Mesendoderm (in vitro differentiated cells): Measurements from ENCODE around the gene MED16.
"Not testable (repeated sequence)": the region's sequence is repeated elsewhere in the genome, so short reads cannot be mapped to it uniquely, and the experiment has no call there.

Experiments
- DNase-seq: peaks from one replicate; pipeline ENCODE4 v3.0.0; 2013
- H2AK5ac ChIP-seq: 2 replicates; pipeline ENCODE4 v1.6.1; 2013; ENCODE audit warnings: low read length, inconsistent platforms
- H2BK120ac ChIP-seq: 2 replicates; pipeline ENCODE4 v1.6.1; 2013; ENCODE audit warnings: low read depth, mild to moderate bottlenecking, low read length, moderate library complexity, mixed read lengths
- H2BK15ac ChIP-seq: replicated peaks from 2 replicates; pipeline ENCODE4 v1.6.1; 2013; ENCODE audit warnings: low read depth, mild to moderate bottlenecking, moderate library complexity
- H2BK5ac ChIP-seq: 2 replicates; pipeline ENCODE4 v1.6.1; 2013; ENCODE audit warnings: low read length, inconsistent platforms
- H3K18ac ChIP-seq: 2 replicates; pipeline ENCODE4 v1.6.1; 2013; ENCODE audit warnings: mild to moderate bottlenecking, low read length, mixed read lengths
- H3K23ac ChIP-seq: one replicate; pipeline ENCODE4 v1.6.1; 2013; ENCODE audit warnings: low read length
- H3K27ac ChIP-seq: 2 replicates; pipeline ENCODE4 v1.5.1; 2013; ENCODE audit warnings: low read depth, mild to moderate bottlenecking, inconsistent platforms, low read length, moderate library complexity
- H3K27me3 ChIP-seq: 2 replicates; pipeline ENCODE4 v1.6.1; 2013; ENCODE audit warnings: low read length, control low read depth, mild to moderate bottlenecking, inconsistent platforms; ENCODE audit not compliant: insufficient read depth, poor library complexity
- H3K36me3 ChIP-seq: 2 replicates; pipeline ENCODE4 v1.6.1; 2013; ENCODE audit warnings: low read length, inconsistent platforms; ENCODE audit not compliant: control insufficient read depth, insufficient read depth
- H3K4ac ChIP-seq: one replicate; pipeline ENCODE4 v1.6.1; 2013; ENCODE audit warnings: low read depth, mild to moderate bottlenecking, low read length, moderate library complexity
- H3K4me1 ChIP-seq: 2 replicates; pipeline ENCODE4 v1.6.1; 2013; ENCODE audit warnings: low read depth, low read length, inconsistent platforms; ENCODE audit not compliant: control insufficient read depth
- H3K4me2 ChIP-seq: 2 replicates; pipeline ENCODE4 v1.6.1; 2013; ENCODE audit warnings: low read length
- H3K4me3 ChIP-seq: 2 replicates; pipeline ENCODE4 v1.5.1; 2013; ENCODE audit warnings: mild to moderate bottlenecking, low read length
- H3K56ac ChIP-seq: one replicate; pipeline ENCODE4 v1.6.1; 2013; ENCODE audit warnings: low read length
- H3K79me1 ChIP-seq: 2 replicates; pipeline ENCODE4 v1.6.1; 2013; ENCODE audit warnings: low read length, inconsistent platforms
- H3K79me2 ChIP-seq: 2 replicates; pipeline ENCODE4 v1.6.1; 2013; ENCODE audit warnings: mild to moderate bottlenecking, low read length; ENCODE audit not compliant: control insufficient read depth, insufficient read depth
- H3K9ac ChIP-seq: 2 replicates; pipeline ENCODE4 v1.6.1; 2013; ENCODE audit warnings: low read length, inconsistent platforms
- H4K5ac ChIP-seq: one replicate; pipeline ENCODE4 v1.6.1; 2013; ENCODE audit warnings: low read length
- H4K8ac ChIP-seq: one replicate; pipeline ENCODE4 v1.6.1; 2013; ENCODE audit warnings: low read depth, mild to moderate bottlenecking, control low read depth, low read length, moderate library complexity
- WGBS: extraction: QIAGEN DNeasy Blood & Tissue Kit; methylation state at CpG from one replicate; pipeline ENCODE4 v1.1.7; 2013; ENCODE audit warnings: low lambda C conversion rate, missing lambda C conversion rate; ENCODE audit not compliant: insufficient coverage; ENCODE audit errors: extremely low coverage; 5-methylcytosine and 5-hydroxymethylcytosine counted together

MED16 gene

DNA sequence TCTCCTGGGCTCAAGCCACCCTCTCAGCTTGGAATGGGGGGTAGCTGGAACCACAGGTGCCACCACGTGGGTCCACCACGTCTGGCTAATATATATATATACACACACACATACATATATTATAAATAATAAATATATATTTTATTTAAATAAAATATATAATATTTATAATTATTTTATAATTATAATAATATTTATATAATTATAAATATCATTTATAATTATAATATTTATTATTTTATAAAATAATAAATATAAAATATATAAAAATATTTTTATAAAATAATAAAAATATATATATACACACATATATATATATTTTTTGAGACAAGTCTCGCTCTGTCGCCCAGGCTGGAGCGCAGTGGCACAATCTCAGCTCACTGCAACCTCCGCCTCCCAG is 38.4 kb downstream of the MED16 start:
- Histone ChIP-seq H2BK120ac (no peak overlapping the region), H3K9ac (no peak overlapping the region), H3K27ac (no peak overlapping the region), H3K4me2 (no peak overlapping the region), H3K79me2 (no peaks in the 10 kb centered on the region), H2AK5ac (no peak overlapping the region), H3K56ac (no peak overlapping the region), H4K8ac (no peak overlapping the region), H3K23ac (no peak overlapping the region), H3K79me1 (no peaks in the 10 kb centered on the region), H3K27me3 (no peaks in the 10 kb centered on the region), H3K4ac (no peak overlapping the region), H3K36me3 (no peaks in the 10 kb centered on the region), H3K4me1 (no peaks in the 10 kb centered on the region), H2BK5ac (no peak overlapping the region), H2BK15ac (no peak overlapping the region), H4K5ac (no peak overlapping the region), H3K4me3 (no peak overlapping the region), H3K18ac (no peak overlapping the region)
- no peak for DNase-seq
- no CpG with 5 or more reads among the region's 6 CpGs for WGBS

DNA sequence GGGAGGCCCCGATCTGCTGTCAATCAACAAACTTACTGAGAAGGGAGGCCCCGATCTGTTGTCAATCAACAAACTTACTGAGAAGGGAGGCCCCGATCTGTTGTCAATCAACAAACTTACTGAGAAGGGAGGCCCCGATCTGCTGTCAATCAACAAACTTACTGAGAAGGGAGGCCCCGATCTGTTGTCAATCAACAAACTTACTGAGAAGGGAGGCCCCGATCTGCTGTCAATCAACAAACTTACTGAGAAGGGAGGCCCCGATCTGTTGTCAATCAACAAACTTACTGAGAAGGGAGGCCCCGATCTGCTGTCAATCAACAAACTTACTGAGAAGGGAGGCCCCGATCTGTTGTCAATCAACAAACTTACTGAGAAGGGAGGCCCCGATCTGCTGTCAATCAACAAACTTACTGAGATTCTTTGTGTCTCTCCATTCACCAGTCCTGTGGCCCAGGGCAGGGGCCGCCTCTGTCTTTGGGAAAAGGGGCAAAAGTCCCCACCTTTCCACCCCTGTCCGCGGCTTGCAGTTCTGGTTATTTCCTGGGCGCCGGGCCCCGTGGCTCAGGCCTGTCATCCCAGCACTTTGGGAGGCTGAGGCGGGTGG is 39.3 kb downstream of the MED16 start:
- H3K36me3 ChIP-seq, H3K4ac ChIP-seq, H3K56ac ChIP-seq, H2BK5ac ChIP-seq, H3K27ac ChIP-seq, DNase-seq, H2BK120ac ChIP-seq, H4K8ac ChIP-seq, H2AK5ac ChIP-seq, H3K4me2 ChIP-seq, H3K9ac ChIP-seq, H2BK15ac ChIP-seq, H4K5ac ChIP-seq, H3K79me1 ChIP-seq, H3K79me2 ChIP-seq, H3K27me3 ChIP-seq, H3K4me1 ChIP-seq, H3K18ac ChIP-seq, H3K23ac ChIP-seq, H3K4me3 ChIP-seq: not testable (repeated sequence)
- no CpG with 5 or more reads among the region's 17 CpGs for WGBS

DNA sequence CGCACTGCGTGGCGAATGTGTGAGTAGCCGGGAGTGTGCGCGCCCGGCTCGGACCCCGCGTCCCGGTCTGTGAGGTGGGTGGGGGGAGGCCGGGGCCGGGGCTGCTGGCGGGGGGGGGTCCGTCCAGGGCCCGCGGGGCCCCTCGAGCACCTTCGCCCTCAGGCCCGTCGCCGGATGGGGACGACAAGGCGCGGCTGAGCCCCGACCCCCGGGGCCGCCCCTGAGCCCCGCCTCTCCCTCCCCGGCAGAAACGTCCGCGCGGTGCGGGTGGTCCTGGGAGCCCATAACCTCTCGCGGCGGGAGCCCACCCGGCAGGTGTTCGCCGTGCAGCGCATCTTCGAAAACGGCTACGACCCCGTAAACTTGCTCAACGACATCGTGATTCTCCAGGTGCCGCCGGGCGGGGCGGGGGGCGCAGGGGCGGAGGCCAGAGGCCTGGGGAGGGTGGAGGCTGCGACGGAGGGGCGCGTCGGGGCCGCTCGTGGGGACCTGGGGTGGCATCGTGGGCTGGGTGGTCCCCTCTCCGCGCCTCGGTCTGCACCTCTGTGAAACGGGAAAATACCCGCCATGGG is 39.9 kb downstream of the MED16 start:
- Histone ChIP-seq H3K79me2 (no peaks in the 10 kb centered on the region), H3K4me3 (no peak overlapping the region), H3K79me1 (no peaks in the 10 kb centered on the region), H4K5ac (no peak overlapping the region), H3K4me1 (no peaks in the 10 kb centered on the region), H4K8ac (no peak overlapping the region), H2AK5ac (no peak overlapping the region), H3K9ac (no peak overlapping the region), H2BK120ac (no peak overlapping the region), H3K27ac (no peak overlapping the region), H2BK15ac (no peak overlapping the region), H3K36me3 (no peaks in the 10 kb centered on the region), H3K56ac (no peak overlapping the region), H2BK5ac (no peak overlapping the region), H3K27me3 (no peaks in the 10 kb centered on the region), H3K4ac (no peak overlapping the region), H3K18ac (no peak overlapping the region), H3K4me2 (no peak overlapping the region), H3K23ac (no peak overlapping the region)
- DNase-seq = no peak
- no CpG with 5 or more reads among the region's 67 CpGs for WGBS

DNA sequence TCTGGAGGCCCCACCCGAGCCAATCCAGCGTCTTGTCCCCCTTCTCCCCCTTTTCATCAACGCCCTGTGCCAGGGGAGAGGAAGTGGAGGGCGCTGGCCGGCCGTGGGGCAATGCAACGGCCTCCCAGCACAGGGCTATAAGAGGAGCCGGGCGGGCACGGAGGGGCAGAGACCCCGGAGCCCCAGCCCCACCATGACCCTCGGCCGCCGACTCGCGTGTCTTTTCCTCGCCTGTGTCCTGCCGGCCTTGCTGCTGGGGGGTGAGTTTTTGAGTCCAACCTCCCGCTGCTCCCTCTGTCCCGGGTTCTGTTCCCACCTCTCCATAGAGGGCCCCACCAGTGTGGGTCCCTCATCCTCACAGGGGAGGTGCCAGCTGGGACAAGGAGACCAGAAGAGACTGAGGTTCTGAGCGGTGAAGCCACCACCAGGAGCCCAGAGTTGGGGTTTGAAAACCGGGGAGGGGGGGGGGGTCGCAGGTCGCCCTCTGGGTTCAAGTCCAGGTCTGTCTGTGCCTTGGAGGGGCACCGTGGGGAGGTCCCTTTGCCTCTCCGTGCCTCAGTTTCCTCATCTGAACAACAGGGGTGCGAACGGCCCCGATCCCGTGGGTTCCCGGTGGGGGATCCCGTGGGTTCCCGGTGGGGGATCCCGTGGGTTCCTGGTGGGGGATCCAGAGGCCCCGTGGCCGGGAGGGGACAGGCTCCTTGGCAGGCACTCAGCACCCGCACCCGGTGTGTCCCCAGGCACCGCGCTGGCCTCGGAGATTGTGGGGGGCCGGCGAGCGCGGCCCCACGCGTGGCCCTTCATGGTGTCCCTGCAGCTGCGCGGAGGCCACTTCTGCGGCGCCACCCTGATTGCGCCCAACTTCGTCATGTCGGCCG is 40.6 kb downstream of the MED16 start, which contains the start of gene ELANE:
Gene ELANE (plus strand): TSS at position 168 of the 878 bp plus-strand sequence. CDS start 26 bp downstream, at position 194.
- Histone ChIP-seq H2AK5ac (no peak within 1 kb of the TSS), H3K4ac (no peak within 1 kb of the TSS), H3K18ac (no peak within 1 kb of the TSS), H3K36me3 (no peaks in the 10 kb centered on the region), H3K4me2 (no peak within 1 kb of the TSS), H3K4me3 (no peak within 1 kb of the TSS), H3K79me2 (no peaks in the 10 kb centered on the region), H3K56ac (no peak within 1 kb of the TSS), H3K27ac (no peak within 1 kb of the TSS), H2BK5ac (no peak within 1 kb of the TSS), H3K27me3 (no peaks in the 10 kb centered on the region), H4K8ac (no peak within 1 kb of the TSS), H3K9ac (no peak within 1 kb of the TSS), H3K4me1 (no peaks in the 10 kb centered on the region), H4K5ac (no peak within 1 kb of the TSS), H3K23ac (no peak within 1 kb of the TSS), H2BK15ac (no peak within 1 kb of the TSS), H3K79me1 (no peaks in the 10 kb centered on the region), H2BK120ac (no peak within 1 kb of the TSS)
- no CpG with 5 or more reads among the region's 55 CpGs for WGBS
- no peak for DNase-seq

DNA sequence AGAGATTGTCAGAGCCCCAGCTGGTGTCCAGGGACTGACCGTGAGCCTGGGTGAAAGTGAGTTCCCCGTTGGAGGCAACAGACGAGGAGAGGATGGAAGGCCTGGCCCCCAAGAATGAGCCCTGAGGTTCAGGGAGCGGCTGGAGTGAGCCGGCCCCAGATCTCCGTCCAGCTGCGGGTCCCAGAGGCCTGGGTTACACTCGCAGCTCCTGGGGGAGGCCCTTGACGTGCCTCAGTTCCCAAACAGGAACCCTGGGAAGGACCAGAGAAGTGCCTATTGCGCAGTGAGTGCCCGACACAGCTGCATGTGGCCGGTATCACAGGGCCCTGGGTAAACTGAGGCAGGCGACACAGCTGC is 42.0 kb downstream of the MED16 start:
- Histone ChIP-seq H3K56ac (no peak overlapping the region), H4K8ac (no peak overlapping the region), H3K23ac (no peak overlapping the region), H3K27me3 (no peaks in the 10 kb centered on the region), H2BK5ac (no peak overlapping the region), H3K4me2 (no peak overlapping the region), H3K36me3 (no peaks in the 10 kb centered on the region), H3K4me1 (no peaks in the 10 kb centered on the region), H3K4me3 (no peak overlapping the region), H4K5ac (no peak overlapping the region), H2AK5ac (no peak overlapping the region), H3K79me1 (no peaks in the 10 kb centered on the region), H3K79me2 (no peaks in the 10 kb centered on the region), H3K4ac (no peak overlapping the region), H3K18ac (no peak overlapping the region), H2BK15ac (no peak overlapping the region), H2BK120ac (no peak overlapping the region), H3K9ac (no peak overlapping the region), H3K27ac (no peak overlapping the region)
- WGBS = no CpG with 5 or more reads among the region's 13 CpGs
- no peak for DNase-seq
